HCT116 (cell line): ENCODE measurements around the gene ELOA. TPM values are rescaled to one million over a fixed set of nuclear protein-coding genes. Genes with fewer than 3 reads are reported as not detected.
A peak's percentile ranks its signal among the peaks of the same experiment; 100 is the strongest.

Source experiments
- ATAC-seq: fragments of 200-7000 bp; cut with Tn5 transposase; 2 replicates; pipeline ENCODE4 v1.9.1; 2020; ENCODE audit warnings: mild to moderate bottlenecking, moderate library complexity
- BruUV-seq: library from RNA; stranded (reverse); fragments of 400-500 nt; replicated peaks from 2 replicates; lab custom pipeline; 2021; lab: Mats Ljungman, UMichigan
- CTCF ChIA-PET: fragments of 300-600 bp; sonication (Branson Sonifier 250); formaldehyde crosslinking; loops from one replicate; lab custom pipeline; 2021; ENCODE audit warnings: antibody characterized with exemption; lab: Charles Lee
- POLR2A ChIA-PET: fragments of 300-600, 350-600 bp; sonication (Branson Sonifier 250); formaldehyde crosslinking; loops from one replicate; lab custom pipeline; 2021; ENCODE audit warnings: antibody characterized with exemption; lab: Charles Lee
- RAD21 ChIA-PET, 2 experiments: fragments of 300-600 bp; sonication (Branson Sonifier 250); formaldehyde crosslinking; loops; one replicate each; lab custom pipeline; 2023; ENCODE audit warnings: low total read pairs in 2 of 2; ENCODE audit not compliant: uncharacterized antibody in 2 of 2, unreplicated experiment in 2 of 2, low non-redundant PET in 1 of 2; lab: Charles Lee
- DNase-seq: peaks from one replicate; pipeline ENCODE4 v3.0.0-alpha.2; 2010; ENCODE audit warnings: low read depth, low spot score
- H2AFZ ChIP-seq: fragments of 200-600 bp; shearing (Covaris generic), sonication (generic); 2 replicates; pipeline ENCODE4 v1.6.1; 2017; ENCODE audit warnings: low read depth, mixed run types, mixed read lengths, antibody characterized with exemption, low read length; ENCODE audit not compliant: poor library complexity, severe bottlenecking
- H3K27ac ChIP-seq: 2 replicates; pipeline ENCODE4 v1.5.1; 2012; ENCODE audit warnings: low read depth, low read length
- H3K27me3 ChIP-seq: fragments of 200-600 bp; sonication (generic); 2 replicates; pipeline ENCODE4 v1.6.1; 2016; ENCODE audit warnings: mixed run types, low read length, mixed read lengths; ENCODE audit not compliant: insufficient read depth
- H3K36me3 ChIP-seq, 2 experiments: fragments of 200-500 bp in 1 of 2; fragments of 200-600 bp in 1 of 2; sonication (Bioruptor generic) in 1 of 2; sonication (generic) in 1 of 2; 2 replicates each; pipeline versions ENCODE4 v1.5.1 to v1.6.1; 2014 to 2016; ENCODE audit warnings: low read length in 2 of 2, inconsistent platforms in 1 of 2, mixed read lengths in 1 of 2, mixed run types in 1 of 2; ENCODE audit not compliant: insufficient read depth in 2 of 2, control insufficient read depth in 1 of 2
- H3K4me1 ChIP-seq, 2 experiments: fragments of 200-600 bp in 1 of 2; sonication (generic) in 1 of 2; 2 replicates each; pipeline versions ENCODE4 v1.5.1 to v1.6.1; 2012 to 2017; ENCODE audit warnings: low read length in 2 of 2, inconsistent platforms in 1 of 2, mild to moderate bottlenecking in 1 of 2, mixed read lengths in 1 of 2, mixed run types in 1 of 2, moderate library complexity in 1 of 2; ENCODE audit not compliant: insufficient read depth in 2 of 2, control insufficient read depth in 1 of 2
- H3K4me2 ChIP-seq: fragments of 200-600 bp; sonication (generic); 2 replicates; pipeline ENCODE4 v1.6.1; 2017; ENCODE audit warnings: mixed run types, low read length, mixed read lengths
- H3K4me3 ChIP-seq, 2 experiments: fragments of 200-600 bp in 1 of 2; sonication (generic) in 1 of 2; replicated peaks in 1 of 2; 2 replicates each; pipeline ENCODE4 v1.5.1; 2011 to 2016; ENCODE audit warnings: low read length in 2 of 2, control low read depth in 1 of 2, low read depth in 1 of 2, mild to moderate bottlenecking in 1 of 2, mixed read lengths in 1 of 2, mixed run types in 1 of 2
- H3K79me2 ChIP-seq: fragments of 200-600 bp; sonication (generic); 2 replicates; pipeline ENCODE4 v1.6.1; 2017; ENCODE audit warnings: mild to moderate bottlenecking, mixed run types, low read length, moderate library complexity, mixed read lengths; ENCODE audit not compliant: insufficient read depth
- H3K9ac ChIP-seq: fragments of 200-600 bp; sonication (generic); 2 replicates; pipeline ENCODE4 v1.6.1; 2016; ENCODE audit warnings: low read length, mixed read lengths
- H3K9me2 ChIP-seq: fragments of 200-600 bp; sonication (generic), shearing (Covaris generic); 2 replicates; pipeline ENCODE4 v1.6.1; 2017; ENCODE audit warnings: mixed run types, mild to moderate bottlenecking, moderate library complexity; ENCODE audit not compliant: insufficient read depth
- H3K9me3 ChIP-seq, 2 experiments: fragments of 200-500 bp in 1 of 2; fragments of 200-600 bp in 1 of 2; sonication (Bioruptor generic) in 1 of 2; sonication (generic) in 1 of 2; 2 replicates each; pipeline ENCODE4 v1.6.1; 2014 to 2017; ENCODE audit warnings: low read length in 2 of 2, mixed read lengths in 2 of 2, inconsistent platforms in 1 of 2, low read depth in 1 of 2, mild to moderate bottlenecking in 1 of 2, mixed run types in 1 of 2, moderate library complexity in 1 of 2; ENCODE audit not compliant: control insufficient read depth in 1 of 2, insufficient read depth in 1 of 2
- H4K20me1 ChIP-seq: fragments of 200-600 bp; sonication (generic), shearing (Covaris generic); 2 replicates; pipeline ENCODE4 v1.6.1; 2017; ENCODE audit warnings: mixed run types, mild to moderate bottlenecking, moderate library complexity; ENCODE audit not compliant: insufficient read depth
- ATF3 ChIP-seq: IDR thresholded peaks from 2 replicates; pipeline ENCODE4 v1.6.1; 2012
- CEBPB ChIP-seq: IDR thresholded peaks from 2 replicates; pipeline ENCODE4 v1.6.1; 2012; ENCODE audit warnings: low read depth
- EGR1 ChIP-seq: IDR thresholded peaks from 2 replicates; pipeline ENCODE4 v1.6.1; 2012; ENCODE audit warnings: low read depth
- ELF1 ChIP-seq: IDR thresholded peaks from 2 replicates; pipeline ENCODE4 v1.6.1; 2012; ENCODE audit warnings: low read depth, borderline replicate concordance
- EZH2 ChIP-seq: fragments of 200-600 bp; sonication (generic); IDR thresholded peaks from 2 replicates; pipeline ENCODE4 v1.6.1; 2017; ENCODE audit warnings: antibody characterized with exemption, mixed run types
- EZH2phosphoT487 ChIP-seq: fragments of 200-600 bp; IDR thresholded peaks from 2 replicates; pipeline ENCODE4 v1.6.1; 2018; ENCODE audit warnings: antibody characterized with exemption, borderline replicate concordance
- FOSL1 ChIP-seq: IDR thresholded peaks from 2 replicates; pipeline ENCODE4 v1.6.1; 2012; ENCODE audit warnings: low read depth
- JUND ChIP-seq: IDR thresholded peaks from 2 replicates; pipeline ENCODE4 v1.6.1; 2012
- MAX ChIP-seq: IDR thresholded peaks from 2 replicates; pipeline ENCODE4 v1.6.1; 2012
- POLR2AphosphoS5 ChIP-seq: IDR thresholded peaks from 2 replicates; pipeline ENCODE4 v1.6.1; 2011; ENCODE audit warnings: mild to moderate bottlenecking, low read depth, low read length, moderate library complexity
- RAD21 ChIP-seq: IDR thresholded peaks from 2 replicates; pipeline ENCODE4 v1.6.1; 2012; ENCODE audit warnings: low read depth, mild to moderate bottlenecking
- REST ChIP-seq: IDR thresholded peaks from 2 replicates; pipeline ENCODE4 v1.6.1; 2012; ENCODE audit warnings: low read depth
- SIN3A ChIP-seq: IDR thresholded peaks from 2 replicates; pipeline ENCODE4 v1.6.1; 2012; ENCODE audit warnings: low read depth
- SP1 ChIP-seq: IDR thresholded peaks from 2 replicates; pipeline ENCODE4 v1.6.1; 2012; ENCODE audit warnings: low read depth
- TCF7L2 ChIP-seq: IDR thresholded peaks from 2 replicates; pipeline ENCODE4 v1.7.0; 2011; ENCODE audit warnings: borderline replicate concordance, inconsistent platforms; ENCODE audit not compliant: insufficient read depth, insufficient read length; ENCODE audit errors: extremely low read depth
- YY1 ChIP-seq: IDR thresholded peaks from 2 replicates; pipeline ENCODE4 v1.6.1; 2011; ENCODE audit warnings: low read length, low read depth, moderate library complexity, mild to moderate bottlenecking; ENCODE audit not compliant: insufficient replicate concordance; ENCODE audit errors: extremely low read depth
- ZFX ChIP-seq: fragments of 450-650 bp; IDR thresholded peaks from 2 replicates; pipeline ENCODE4 v1.6.1; 2017
- ZNF274 ChIP-seq: fragments of 200-500 bp; sonication (Bioruptor generic); IDR thresholded peaks from 2 replicates; pipeline ENCODE4 v1.6.1; 2014; ENCODE audit warnings: mild to moderate bottlenecking, low read depth, low read length, inconsistent platforms
- intact Hi-C: fragments of 100-400 bp; cut with micrococcal nuclease; formaldehyde crosslinking; loops from 2 replicates; pipeline ENCODE4 v1.10.0; 2022
- total RNA-seq: library from RNA; stranded (reverse); gene quantifications from one replicate; pipeline ENCODE4 v1.2.1, GENCODE V29; 2021; ENCODE audit not compliant: unreplicated experiment

The ELOA gene
- total RNA-seq, 1 experiment from 2014 or later, result 39.3 TPM

- TF ChIP-seq CEBPB (no peak), EZH2 (no peak), EZH2phosphoT487 (no peak), SP1 (no peak), POLR2AphosphoS5 (peak; percentile 96), SIN3A (peak; percentile 92)
Measured at GRCh38 chr1:23777979-23778814, 34.9 kb downstream of the ELOA start, which contains the start of gene PITHD1 (continued).

GRCh38 chr1:23779826-23780371 is 36.6 kb downstream of the ELOA start:
- Histone ChIP-seq H3K36me3 (peaks cover 17 to 21% of the 10 kb centered on the region in 2 experiments; a peak in 3 of 4 replicates), H3K9ac (peak overlapping the region; percentile 90; the same call in 1 of the 2 replicates), H3K27me3 (no peaks in the 10 kb centered on the region), H2AFZ (no peak overlapping the region), H3K79me2 (peaks cover 82% of the 10 kb centered on the region), H3K4me3 (peak overlapping the region; percentile 98 to 99), H4K20me1 (peaks cover 11% of the 10 kb centered on the region; the same call in 1 of the 2 replicates), H3K9me3 (no peaks in the 10 kb centered on the region), H3K27ac (peak overlapping the region; percentile 39; the same call in 1 of the 2 replicates), H3K4me2 (peak overlapping the region; percentile 84), H3K9me2 (no peaks in the 10 kb centered on the region), H3K4me1 (peaks cover 18 to 21% of the 10 kb centered on the region in 2 experiments)
- ChIA-PET POLR2A (interaction anchor here (1.0 to 3.5 kb wide), 4 partner anchors 9 to 45 kb away, joined by 3 to 30 read pairs (median 4); partner anchors contain the start of genes HMGCL and LYPLA2), RAD21 (no interaction called here), CTCF (interaction anchor here (0.7 to 2.9 kb wide), 4 partner anchors 10 to 137 kb away, joined by 4 to 9 read pairs (median 6); partner anchors contain the start of gene LYPLA2)
- DNase-seq (no peak), ATAC-seq (no peak)
- BruUV-seq, result no TSS peak
- intact Hi-C loops, result no loop called here
- no peak for TF ChIP-seq EGR1
- TF ChIP-seq SIN3A, result peak; percentile 56; the same call in 1 of the 2 replicates
- peak; percentile 39; the same call in 1 of the 2 replicates for TF ChIP-seq JUND
- peak; percentile 44; the same call in 1 of the 2 replicates for TF ChIP-seq SP1
- TF ChIP-seq CEBPB, result peak; percentile 64
- peak; percentile 31 for TF ChIP-seq TCF7L2
- no peak for TF ChIP-seq YY1
- peak; percentile 73 for TF ChIP-seq FOSL1
- no peak for TF ChIP-seq POLR2AphosphoS5
- no peak for TF ChIP-seq RAD21
- no peak for TF ChIP-seq ZFX
- no peak for TF ChIP-seq EZH2
- no peak for TF ChIP-seq ATF3
- 0 out of 2 replicates have a peak, but pooled peaks have one; percentile 1 for TF ChIP-seq MAX
- no peak for TF ChIP-seq REST
- TF ChIP-seq ELF1, result no peak
- TF ChIP-seq ZNF274, result no peak
